Peyer's patch (tissue), 4 donors: ENCODE results near the gene TDP1.
A peak's percentile ranks its signal among the peaks of the same experiment; 100 is the strongest.

Experiments used
- CTCF ChIP-seq, 6 experiments: fragments of 450-650 bp in 4 of 6; fragments of 200-600 bp in 2 of 6; sonication (generic) in 1 of 6; IDR thresholded peaks; one replicate each; pipeline ENCODE4 v1.5.1; 2017 to 2019; ENCODE audit warnings: antibody characterized with exemption in 6 of 6, mild to moderate bottlenecking in 3 of 6, moderate library complexity in 1 of 6
- POLR2A ChIP-seq, 2 donors: fragments of 450-650 bp; IDR thresholded peaks; one replicate each; pipeline ENCODE4 v1.5.1; 2017; ENCODE audit warnings: antibody characterized with exemption in 2 of 2, mild to moderate bottlenecking in 2 of 2, moderate library complexity in 2 of 2

- TF ChIP-seq CTCF (IDR thresholded peaks at IDR 0.05) (peak in 2 of 6 experiments; percentile 10 to 11), POLR2A (IDR thresholded peaks at IDR 0.05) (no peak)
Observed at GRCh38 chr14:89936654-89937185, 19.0 kb upstream of the TDP1 start.
